K562 (cell line): ENCODE data around the gene IGF2BP3. TPM values are rescaled to one million over a fixed set of nuclear protein-coding genes. Genes with fewer than 3 reads are reported as not detected.
A peak's percentile ranks its signal among the peaks of the same experiment; 100 is the strongest.

Source experiments
- ATF7 ChIP-seq: fragments of 450-650 bp; IDR thresholded peaks from 2 replicates; pipeline ENCODE4 v1.7.1; 2014; ENCODE audit warnings: mild to moderate bottlenecking, moderate library complexity
- BDP1 ChIP-seq: IDR thresholded peaks from 3 replicates; pipeline ENCODE4 v1.6.1; 2011; ENCODE audit not compliant: insufficient read length, insufficient read depth
- CBX5 ChIP-seq: IDR thresholded peaks from 2 replicates; pipeline ENCODE4 v1.6.1; 2014; ENCODE audit warnings: low read depth, borderline replicate concordance
- CUX1 ChIP-seq: fragments of 200-800 bp; sonication (Bioruptor generic); IDR thresholded peaks from 2 replicates; pipeline ENCODE4 v1.6.1; 2016; ENCODE audit warnings: missing genetic modification characterization, missing compliant biosample characterization
- HIVEP1 ChIP-seq: fragments of 250-450 bp; sonication (Bioruptor Pico); IDR thresholded peaks from 2 replicates; pipeline ENCODE4 v1.4.0; 2020; ENCODE audit warnings: mild to moderate bottlenecking
- NFIC ChIP-seq: fragments of 450-650 bp; IDR thresholded peaks from 2 replicates; pipeline ENCODE4 v1.6.1; 2017; ENCODE audit warnings: mild to moderate bottlenecking, inconsistent platforms
- ZBTB43 ChIP-seq: sonication (generic); formaldehyde crosslinking; IDR thresholded peaks from 2 replicates; pipeline ENCODE4 v1.8.0; 2023; ENCODE audit warnings: mild to moderate bottlenecking, missing genetic modification reagents
- ZNF133 ChIP-seq: fragments of 250-450 bp; sonication (Bioruptor Pico); IDR thresholded peaks from 2 replicates; pipeline ENCODE4 v1.4.0; 2020; ENCODE audit warnings: mild to moderate bottlenecking
- polyA plus RNA-seq, 8 experiments: library from polyadenylated mRNA; depleted of rRNA in 4 of 8; stranded (reverse) in 5 of 8; unstranded in 3 of 8; fragments of >200 nt; fragmentation: Nextera tagmentation in 2 of 8; fragmentation: Illumina TruSeq in 1 of 8; extraction: Ambion mirVana in 2 of 8; extraction: Trizol in 1 of 8; gene quantifications; 2 replicates each; pipeline versions ENCODE4 v1.2.1 to v1.2.3, GENCODE V29; 2011 to 2014; ENCODE audit warnings: inconsistent platforms in 1 of 8, missing spikeins in 1 of 8
- total RNA-seq, 7 experiments: library from RNA; depleted of rRNA in 6 of 7; stranded (reverse); fragments of >200 nt in 6 of 7; fragmentation: Illumina TruSeq in 2 of 7; extraction: Trizol in 2 of 7; gene quantifications; 2 replicates each; pipeline versions ENCODE4 v1.2.1 to v1.2.3, GENCODE V29; 2011 to 2021; ENCODE audit warnings: low replicate concordance in 1 of 7
- TF ChIP-seq, protein P1 (sequence below): fragments of 200-600 bp; sonication (generic); IDR thresholded peaks from one replicate; pipeline ENCODE4 v1.6.1; 2012; ENCODE audit warnings: mild to moderate bottlenecking, low read depth, low read length, inconsistent platforms

Gene IGF2BP3
- total and polyA plus RNA-seq, 9 of the 15 experiments (the other 6 are each of a cell fraction or from before 2014, with no cell fraction given): 8.4 to 88.1 (median 61.2) TPM

DNA sequence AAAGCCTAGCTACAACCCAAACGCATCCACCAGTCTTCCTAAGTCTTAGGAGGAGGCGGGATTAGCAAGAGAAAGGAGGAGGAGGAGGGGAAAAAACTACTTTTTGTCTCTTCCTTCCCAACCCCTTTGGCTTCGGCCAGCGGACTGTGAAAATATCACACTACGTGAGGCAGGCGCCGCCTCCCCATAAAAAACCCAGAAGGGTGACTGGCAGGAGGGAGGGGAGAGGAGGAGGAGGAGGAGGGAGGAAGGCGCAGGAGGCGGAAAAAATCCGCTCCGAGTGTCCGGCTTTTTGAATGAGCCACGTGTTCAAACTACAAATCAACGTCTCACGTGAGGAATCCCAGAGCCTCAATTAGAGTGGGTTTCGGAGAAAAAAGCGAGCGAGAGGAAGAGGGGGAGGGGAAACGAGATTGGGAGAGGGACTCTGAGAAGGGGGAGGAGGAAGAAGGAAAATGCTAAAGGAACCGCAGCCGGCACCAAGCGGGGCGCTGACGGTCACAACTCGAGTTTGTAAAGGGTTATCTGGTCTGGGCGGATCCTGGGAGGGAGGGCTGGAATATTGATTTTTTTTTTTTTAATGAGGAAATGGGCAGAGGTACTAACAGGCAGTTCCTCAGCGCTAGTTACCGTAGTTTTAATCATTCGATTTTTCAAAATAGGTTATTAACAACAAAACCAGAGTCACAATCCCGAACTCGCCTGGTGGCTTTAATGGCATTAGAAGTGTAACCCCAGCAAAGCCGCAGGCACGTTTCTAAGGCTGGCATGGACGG, at the start of gene IGF2BP3 (continued):
- TF ChIP-seq CBX5 (no peak), BDP1 (no peak), ZNF133 (CRISPR knock-in tag) (no peak), NFIC (0 out of 2 replicates have a peak, but pooled peaks have one; percentile 46), CUX1 (CRISPR knock-in tag) (peak; percentile 71; the same call in 1 of the 2 replicates), ZBTB43 (no peak), HIVEP1 (CRISPR knock-in tag) (no peak), ATF7 (peak; percentile 76)
- TF ChIP-seq, protein P1, sequence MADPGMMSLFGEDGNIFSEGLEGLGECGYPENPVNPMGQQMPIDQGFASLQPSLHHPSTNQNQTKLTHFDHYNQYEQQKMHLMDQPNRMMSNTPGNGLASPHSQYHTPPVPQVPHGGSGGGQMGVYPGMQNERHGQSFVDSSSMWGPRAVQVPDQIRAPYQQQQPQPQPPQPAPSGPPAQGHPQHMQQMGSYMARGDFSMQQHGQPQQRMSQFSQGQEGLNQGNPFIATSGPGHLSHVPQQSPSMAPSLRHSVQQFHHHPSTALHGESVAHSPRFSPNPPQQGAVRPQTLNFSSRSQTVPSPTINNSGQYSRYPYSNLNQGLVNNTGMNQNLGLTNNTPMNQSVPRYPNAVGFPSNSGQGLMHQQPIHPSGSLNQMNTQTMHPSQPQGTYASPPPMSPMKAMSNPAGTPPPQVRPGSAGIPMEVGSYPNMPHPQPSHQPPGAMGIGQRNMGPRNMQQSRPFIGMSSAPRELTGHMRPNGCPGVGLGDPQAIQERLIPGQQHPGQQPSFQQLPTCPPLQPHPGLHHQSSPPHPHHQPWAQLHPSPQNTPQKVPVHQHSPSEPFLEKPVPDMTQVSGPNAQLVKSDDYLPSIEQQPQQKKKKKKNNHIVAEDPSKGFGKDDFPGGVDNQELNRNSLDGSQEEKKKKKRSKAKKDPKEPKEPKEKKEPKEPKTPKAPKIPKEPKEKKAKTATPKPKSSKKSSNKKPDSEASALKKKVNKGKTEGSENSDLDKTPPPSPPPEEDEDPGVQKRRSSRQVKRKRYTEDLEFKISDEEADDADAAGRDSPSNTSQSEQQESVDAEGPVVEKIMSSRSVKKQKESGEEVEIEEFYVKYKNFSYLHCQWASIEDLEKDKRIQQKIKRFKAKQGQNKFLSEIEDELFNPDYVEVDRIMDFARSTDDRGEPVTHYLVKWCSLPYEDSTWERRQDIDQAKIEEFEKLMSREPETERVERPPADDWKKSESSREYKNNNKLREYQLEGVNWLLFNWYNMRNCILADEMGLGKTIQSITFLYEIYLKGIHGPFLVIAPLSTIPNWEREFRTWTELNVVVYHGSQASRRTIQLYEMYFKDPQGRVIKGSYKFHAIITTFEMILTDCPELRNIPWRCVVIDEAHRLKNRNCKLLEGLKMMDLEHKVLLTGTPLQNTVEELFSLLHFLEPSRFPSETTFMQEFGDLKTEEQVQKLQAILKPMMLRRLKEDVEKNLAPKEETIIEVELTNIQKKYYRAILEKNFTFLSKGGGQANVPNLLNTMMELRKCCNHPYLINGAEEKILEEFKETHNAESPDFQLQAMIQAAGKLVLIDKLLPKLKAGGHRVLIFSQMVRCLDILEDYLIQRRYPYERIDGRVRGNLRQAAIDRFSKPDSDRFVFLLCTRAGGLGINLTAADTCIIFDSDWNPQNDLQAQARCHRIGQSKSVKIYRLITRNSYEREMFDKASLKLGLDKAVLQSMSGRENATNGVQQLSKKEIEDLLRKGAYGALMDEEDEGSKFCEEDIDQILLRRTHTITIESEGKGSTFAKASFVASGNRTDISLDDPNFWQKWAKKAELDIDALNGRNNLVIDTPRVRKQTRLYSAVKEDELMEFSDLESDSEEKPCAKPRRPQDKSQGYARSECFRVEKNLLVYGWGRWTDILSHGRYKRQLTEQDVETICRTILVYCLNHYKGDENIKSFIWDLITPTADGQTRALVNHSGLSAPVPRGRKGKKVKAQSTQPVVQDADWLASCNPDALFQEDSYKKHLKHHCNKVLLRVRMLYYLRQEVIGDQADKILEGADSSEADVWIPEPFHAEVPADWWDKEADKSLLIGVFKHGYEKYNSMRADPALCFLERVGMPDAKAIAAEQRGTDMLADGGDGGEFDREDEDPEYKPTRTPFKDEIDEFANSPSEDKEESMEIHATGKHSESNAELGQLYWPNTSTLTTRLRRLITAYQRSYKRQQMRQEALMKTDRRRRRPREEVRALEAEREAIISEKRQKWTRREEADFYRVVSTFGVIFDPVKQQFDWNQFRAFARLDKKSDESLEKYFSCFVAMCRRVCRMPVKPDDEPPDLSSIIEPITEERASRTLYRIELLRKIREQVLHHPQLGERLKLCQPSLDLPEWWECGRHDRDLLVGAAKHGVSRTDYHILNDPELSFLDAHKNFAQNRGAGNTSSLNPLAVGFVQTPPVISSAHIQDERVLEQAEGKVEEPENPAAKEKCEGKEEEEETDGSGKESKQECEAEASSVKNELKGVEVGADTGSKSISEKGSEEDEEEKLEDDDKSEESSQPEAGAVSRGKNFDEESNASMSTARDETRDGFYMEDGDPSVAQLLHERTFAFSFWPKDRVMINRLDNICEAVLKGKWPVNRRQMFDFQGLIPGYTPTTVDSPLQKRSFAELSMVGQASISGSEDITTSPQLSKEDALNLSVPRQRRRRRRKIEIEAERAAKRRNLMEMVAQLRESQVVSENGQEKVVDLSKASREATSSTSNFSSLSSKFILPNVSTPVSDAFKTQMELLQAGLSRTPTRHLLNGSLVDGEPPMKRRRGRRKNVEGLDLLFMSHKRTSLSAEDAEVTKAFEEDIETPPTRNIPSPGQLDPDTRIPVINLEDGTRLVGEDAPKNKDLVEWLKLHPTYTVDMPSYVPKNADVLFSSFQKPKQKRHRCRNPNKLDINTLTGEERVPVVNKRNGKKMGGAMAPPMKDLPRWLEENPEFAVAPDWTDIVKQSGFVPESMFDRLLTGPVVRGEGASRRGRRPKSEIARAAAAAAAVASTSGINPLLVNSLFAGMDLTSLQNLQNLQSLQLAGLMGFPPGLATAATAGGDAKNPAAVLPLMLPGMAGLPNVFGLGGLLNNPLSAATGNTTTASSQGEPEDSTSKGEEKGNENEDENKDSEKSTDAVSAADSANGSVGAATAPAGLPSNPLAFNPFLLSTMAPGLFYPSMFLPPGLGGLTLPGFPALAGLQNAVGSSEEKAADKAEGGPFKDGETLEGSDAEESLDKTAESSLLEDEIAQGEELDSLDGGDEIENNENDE: no peak
